Mucosa of gallbladder (tissue), 1 donor: ENCODE data around the gene SIPA1. TPM values are rescaled to one million over a fixed set of nuclear protein-coding genes. Genes with fewer than 3 reads are reported as not detected.

ENCODE experiments used
- DNase-seq: peaks from one replicate; pipeline ENCODE4 v3.0.0-alpha.2; 2020; ENCODE audit warnings: low spot score
- total RNA-seq: library from RNA; stranded (reverse); gene quantifications from one replicate; pipeline ENCODE4 v1.2.1, GENCODE V29; 2021
- donor health status: DM: no; HTN: no; CAD: no.

SIPA1 gene
- total RNA-seq, result 74.7 TPM

- DNase-seq, result peak; percentile 75
Measured at GRCh38 chr11:65637794-65638419, at the start of gene SIPA1. SIPA1 (plus strand) TSS chr11:65638101; CDS start chr11:65640922, 2,821 bp downstream.

- DNase-seq, result peak; percentile 57
Measured at GRCh38 chr11:65588199-65589054, 49.5 kb upstream of the SIPA1 start.

- DNase-seq, result no peak
Measured at GRCh38 chr11:65589444-65590239, 48.3 kb upstream of the SIPA1 start.

GRCh38 chr11:65590240-65590738 is 47.6 kb upstream of the SIPA1 start:
- DNase-seq, result no peak

GRCh38 chr11:65591939-65592857 is 45.7 kb upstream of the SIPA1 start:
- no peak for DNase-seq

GRCh38 chr11:65592858-65593517 is 44.9 kb upstream of the SIPA1 start:
- no peak for DNase-seq

- DNase-seq, result no peak
Measured at GRCh38 chr11:65593518-65594414, 44.1 kb upstream of the SIPA1 start.

GRCh38 chr11:65595131-65595530 is 42.8 kb upstream of the SIPA1 start:
- DNase-seq, result no peak

- DNase-seq, result no peak
Measured at GRCh38 chr11:65595543-65596281, 42.2 kb upstream of the SIPA1 start, which contains the start of gene KCNK7. KCNK7 (minus strand) TSS chr11:65595800; CDS start chr11:65595772, 28 bp downstream.

- no peak for DNase-seq
Measured at GRCh38 chr11:65596520-65596919, 41.4 kb upstream of the SIPA1 start.

- no peak for DNase-seq
Measured at GRCh38 chr11:65598258-65598699, 39.6 kb upstream of the SIPA1 start.

GRCh38 chr11:65599216-65599954 is 38.5 kb upstream of the SIPA1 start:
- no peak for DNase-seq

- no peak for DNase-seq
Measured at GRCh38 chr11:65599955-65600246, 38.0 kb upstream of the SIPA1 start.

- DNase-seq, result no peak
Measured at GRCh38 chr11:65604258-65604657, 33.6 kb upstream of the SIPA1 start.

GRCh38 chr11:65606876-65607613 is 30.9 kb upstream of the SIPA1 start:
- peak; percentile 95 for DNase-seq

- DNase-seq, result no peak
Measured at GRCh38 chr11:65607614-65608426, 30.1 kb upstream of the SIPA1 start.
